Loucy (cell line): ENCODE measurements around the gene NSD1.

Source experiments
- H2AFZ ChIP-seq: fragments of 200-600 bp; sonication (generic); 2 replicates; pipeline ENCODE4 v1.6.0; 2016; ENCODE audit warnings: antibody characterized with exemption, mild to moderate bottlenecking, low read length, moderate library complexity
- H3F3A ChIP-seq: fragments of 200-600 bp; 2 replicates; pipeline ENCODE4 v1.6.0; 2016; ENCODE audit warnings: antibody characterized with exemption, low read depth, mild to moderate bottlenecking
- H3K27me3 ChIP-seq: fragments of 200-600 bp; sonication (generic); 2 replicates; pipeline ENCODE4 v1.6.1; 2014; ENCODE audit warnings: low read length, mild to moderate bottlenecking; ENCODE audit not compliant: insufficient read depth, poor library complexity, severe bottlenecking
- H3K36me3 ChIP-seq: fragments of 200-600 bp; sonication (generic); 2 replicates; pipeline ENCODE4 v1.6.1; 2016; ENCODE audit warnings: low read length; ENCODE audit not compliant: insufficient read depth
- H3K4me1 ChIP-seq: fragments of 200-600 bp; sonication (generic); 2 replicates; pipeline ENCODE4 v1.5.1; 2014; ENCODE audit warnings: low read length, mild to moderate bottlenecking; ENCODE audit not compliant: insufficient read depth, poor library complexity, severe bottlenecking
- H3K4me2 ChIP-seq: fragments of 200-600 bp; sonication (generic); 2 replicates; pipeline ENCODE4 v1.6.0; 2014; ENCODE audit warnings: antibody characterized with exemption, low read length, low read depth, mild to moderate bottlenecking; ENCODE audit not compliant: poor library complexity, severe bottlenecking
- H3K4me3 ChIP-seq: fragments of 200-600 bp; sonication (generic); 2 replicates; pipeline ENCODE4 v1.5.1; 2014; ENCODE audit warnings: low read length, mild to moderate bottlenecking, mixed read lengths; ENCODE audit not compliant: poor library complexity, severe bottlenecking
- H3K79me2 ChIP-seq: fragments of 200-600 bp; sonication (generic); 2 replicates; pipeline ENCODE4 v1.6.1; 2014; ENCODE audit warnings: low read length; ENCODE audit not compliant: insufficient read depth
- H3K9ac ChIP-seq: fragments of 200-600 bp; sonication (generic); 2 replicates; pipeline ENCODE4 v1.6.0; 2014; ENCODE audit warnings: mild to moderate bottlenecking, low read depth, low read length, moderate library complexity; ENCODE audit not compliant: poor library complexity, severe bottlenecking
- H3K9me2 ChIP-seq: fragments of 200-600 bp; sonication (generic); replicated peaks from 2 replicates; pipeline ENCODE4 v1.6.1; 2016; ENCODE audit warnings: low read depth, low read length, mixed read lengths
- H3K9me3 ChIP-seq: fragments of 200-600 bp; sonication (generic); 2 replicates; pipeline ENCODE4 v1.6.1; 2014; ENCODE audit warnings: mild to moderate bottlenecking, antibody characterized with exemption, low read length, low read depth; ENCODE audit not compliant: insufficient read depth
- H4K20me1 ChIP-seq: fragments of 200-600 bp; sonication (generic); 2 replicates; pipeline ENCODE4 v1.6.0; 2014; ENCODE audit warnings: antibody characterized with exemption, low read length, mild to moderate bottlenecking; ENCODE audit not compliant: insufficient read depth, poor library complexity, severe bottlenecking
- CTCF ChIP-seq: fragments of 200-600 bp; sonication (generic); conservative IDR thresholded peaks from 2 replicates; pipeline ENCODE4 v1.5.1; 2014; ENCODE audit warnings: mild to moderate bottlenecking, antibody characterized with exemption, low read length
- EZH2phosphoT487 ChIP-seq: fragments of 200-600 bp; IDR thresholded peaks from 2 replicates; pipeline ENCODE4 v1.6.1; 2018; ENCODE audit warnings: antibody characterized with exemption, mild to moderate bottlenecking, moderate library complexity, borderline replicate concordance

The NSD1 gene

DNA sequence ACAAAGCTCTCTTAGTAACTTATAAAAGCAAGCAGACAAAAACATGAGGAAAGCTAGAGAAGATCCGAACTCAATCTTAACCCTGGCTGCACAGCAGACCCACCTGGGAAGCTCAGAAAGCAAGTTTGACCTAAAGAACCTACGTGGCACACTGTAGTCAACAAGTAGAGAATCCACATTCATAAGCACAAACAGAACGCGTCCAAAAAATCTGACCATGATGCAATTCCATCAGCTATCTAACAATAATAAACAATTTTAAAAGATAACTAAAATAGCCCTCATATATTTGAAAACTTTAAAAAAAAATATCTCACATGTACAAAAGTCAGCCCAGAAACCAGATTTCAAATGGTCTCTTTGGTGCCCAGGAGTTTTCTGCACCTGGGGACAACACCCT lies 213.2 kb downstream of the NSD1 start:
- Histone ChIP-seq H4K20me1 (peaks cover 8% of the 10 kb centered on the region), H3K4me1 (peaks cover 24% of the 10 kb centered on the region), H3F3A (no peaks in the 10 kb centered on the region), H3K4me3 (peak overlapping the region; percentile 51), H3K9me2 (no peaks in the 10 kb centered on the region), H3K27me3 (no peaks in the 10 kb centered on the region), H3K36me3 (peaks cover 3% of the 10 kb centered on the region; the same call in 1 of the 2 replicates), H3K9ac (peak overlapping the region; percentile 27), H3K9me3 (no peaks in the 10 kb centered on the region), H3K4me2 (peak overlapping the region; percentile 69), H3K79me2 (peaks cover 69% of the 10 kb centered on the region), H2AFZ (no peak overlapping the region)
- TF ChIP-seq EZH2phosphoT487 (no peak), CTCF (no peak)

GRCh38 chr5:177347699-177348098 lies 214.1 kb downstream of the NSD1 start:
- Histone ChIP-seq H3K27me3 (no peaks in the 10 kb centered on the region), H3K4me3 (peak overlapping the region; percentile 51), H4K20me1 (peaks cover 8% of the 10 kb centered on the region), H3F3A (no peaks in the 10 kb centered on the region), H2AFZ (no peak overlapping the region), H3K79me2 (peaks cover 67% of the 10 kb centered on the region), H3K9me2 (no peaks in the 10 kb centered on the region), H3K36me3 (0 out of 2 replicates have a peak, but pooled peaks cover 3% of the 10 kb centered on the region), H3K4me2 (peak overlapping the region; percentile 69), H3K9ac (peak overlapping the region; percentile 27), H3K9me3 (no peaks in the 10 kb centered on the region), H3K4me1 (peaks cover 24% of the 10 kb centered on the region)
- TF ChIP-seq EZH2phosphoT487 = no peak
- no peak for TF ChIP-seq CTCF

DNA sequence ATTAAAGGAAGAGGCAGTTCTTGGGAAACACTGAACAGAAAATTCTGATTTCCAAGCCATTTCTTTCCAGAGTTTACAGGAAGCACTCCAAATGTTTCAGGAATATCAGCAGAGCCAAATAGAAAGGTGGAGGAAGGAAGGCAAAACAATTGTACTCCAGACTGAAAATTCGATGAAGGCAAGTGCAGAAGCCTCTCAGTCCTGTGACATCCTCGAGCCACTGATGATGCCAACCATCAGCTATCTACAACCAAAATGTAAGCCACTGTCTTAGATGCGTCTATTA lies 215.7 kb downstream of the NSD1 start:
- Histone ChIP-seq H3K9me3 (no peaks in the 10 kb centered on the region), H2AFZ (no peak overlapping the region), H3F3A (no peaks in the 10 kb centered on the region), H4K20me1 (peaks cover 8% of the 10 kb centered on the region), H3K9me2 (no peaks in the 10 kb centered on the region), H3K4me3 (peak overlapping the region; percentile 92), H3K36me3 (no peaks in the 10 kb centered on the region), H3K27me3 (no peaks in the 10 kb centered on the region), H3K4me1 (peaks cover 24% of the 10 kb centered on the region), H3K79me2 (peaks cover 60% of the 10 kb centered on the region), H3K9ac (no peak overlapping the region), H3K4me2 (peak overlapping the region; percentile 97)
- TF ChIP-seq CTCF (no peak), EZH2phosphoT487 (no peak)
